GM12878 (cell line): ENCODE results near the gene SLC39A11. TPM values are rescaled to one million over a fixed set of nuclear protein-coding genes. Genes with fewer than 3 reads are reported as not detected.

Experiments used
- ATAC-seq: fragments of 200-7000 bp; cut with Tn5 transposase; 3 replicates; pipeline ENCODE4 v1.9.1; 2020; ENCODE audit warnings: mild to moderate bottlenecking, moderate library complexity
- BruUV-seq: library from RNA; stranded (reverse); fragments of 400-500 nt; replicated peaks from 2 replicates; lab custom pipeline; 2021; lab: Mats Ljungman, UMichigan
- CTCF ChIA-PET: fragments of 300-600 bp; sonication (Branson Sonifier 250); formaldehyde crosslinking; extraction: SDS; loops from one replicate; lab custom pipeline; 2021; ENCODE audit warnings: inconsistent platforms; lab: Yijun Ruan, JAX
- POLR2A ChIA-PET: fragments of 350-600 bp; formaldehyde crosslinking; extraction: SDS; loops from one replicate; lab custom pipeline; 2021; ENCODE audit warnings: inconsistent platforms; lab: Charles Lee
- RAD21 ChIA-PET: fragments of 300-600 bp; sonication (Branson Sonifier 250); formaldehyde crosslinking; loops from one replicate; lab custom pipeline; 2023; ENCODE audit warnings: antibody characterized with exemption; ENCODE audit not compliant: unreplicated experiment; lab: Charles Lee
- SMC1A ChIA-PET: fragments of 300-600 bp; sonication (Branson Sonifier 250); formaldehyde crosslinking; loops from one replicate; lab custom pipeline; 2023; ENCODE audit not compliant: unreplicated experiment, uncharacterized antibody; lab: Charles Lee
- DNase-seq: peaks from one replicate; pipeline ENCODE4 v3.0.0-alpha.2; 2011; ENCODE audit warnings: low read depth, low spot score
- FAIRE-seq: peaks from 3 replicates; lab custom pipeline; 2011; peaks lifted over from hg19 to GRCh38; lab: Jason Lieb, UNC
- H2AFZ ChIP-seq: 2 replicates; pipeline ENCODE4 v1.6.0; 2011; ENCODE audit warnings: low read depth, low read length, control low read depth; ENCODE audit not compliant: control insufficient read depth
- H3K27ac ChIP-seq: 2 replicates; pipeline ENCODE4 v1.5.1; 2011; ENCODE audit warnings: control low read depth; ENCODE audit not compliant: control insufficient read depth, insufficient read depth
- H3K27me3 ChIP-seq, 2 experiments: replicated peaks in 1 of 2; 2 replicates each; pipeline versions ENCODE4 v1.6.0 to v1.6.1; 2011; ENCODE audit warnings: low read length in 1 of 2; ENCODE audit not compliant: control insufficient read depth in 2 of 2, insufficient read depth in 2 of 2
- H3K36me3 ChIP-seq, 2 experiments: 2 replicates each; pipeline ENCODE4 v1.5.1; 2011; ENCODE audit warnings: low read length in 1 of 2; ENCODE audit not compliant: control insufficient read depth in 2 of 2, insufficient read depth in 2 of 2
- H3K4me1 ChIP-seq: 2 replicates; pipeline ENCODE4 v1.6.1; 2011; ENCODE audit warnings: mild to moderate bottlenecking, low read length, moderate library complexity, mixed read lengths; ENCODE audit not compliant: control insufficient read depth, insufficient read depth
- H3K4me2 ChIP-seq: 2 replicates; pipeline ENCODE4 v1.6.0; 2011; ENCODE audit warnings: control low read depth; ENCODE audit not compliant: control insufficient read depth, insufficient read depth
- H3K4me3 ChIP-seq: fragments of 200-600 bp; sonication (generic); 2 replicates; pipeline ENCODE4 v1.5.1; 2016
- H3K79me2 ChIP-seq: 2 replicates; pipeline ENCODE4 v1.6.0; 2011; ENCODE audit warnings: low read length; ENCODE audit not compliant: control insufficient read depth, insufficient read depth
- H3K9ac ChIP-seq: 2 replicates; pipeline ENCODE4 v1.8.0; 2011; ENCODE audit warnings: low read length, control low read depth, mixed read lengths; ENCODE audit not compliant: control insufficient read depth, insufficient read depth
- H3K9me3 ChIP-seq: replicated peaks from 3 replicates; pipeline ENCODE4 v1.5.1; 2011; ENCODE audit warnings: mild to moderate bottlenecking, low read length; ENCODE audit not compliant: control insufficient read depth, insufficient read depth
- H4K20me1 ChIP-seq: 2 replicates; pipeline ENCODE4 v1.6.0; 2011; ENCODE audit not compliant: control insufficient read depth, insufficient read depth
- BCL11A ChIP-seq: IDR thresholded peaks from 2 replicates; pipeline ENCODE4 v1.6.1; 2011; ENCODE audit warnings: low read depth, low read length
- BMI1 ChIP-seq: fragments of 450-650 bp; IDR thresholded peaks from 2 replicates; pipeline ENCODE4 v1.6.1; 2016; ENCODE audit warnings: mild to moderate bottlenecking, moderate library complexity, borderline replicate concordance
- NR2C2 ChIP-seq: IDR thresholded peaks from 2 replicates; pipeline ENCODE4 v1.6.1; 2011; ENCODE audit warnings: borderline replicate concordance, low read depth; ENCODE audit not compliant: control insufficient read depth, insufficient read length
- PAX5 ChIP-seq: IDR thresholded peaks from 2 replicates; pipeline ENCODE4 v1.6.1; 2011; ENCODE audit warnings: low read depth, low read length, borderline replicate concordance
- RELA ChIP-seq: fragments of 450-650 bp; IDR thresholded peaks from 2 replicates; pipeline ENCODE4 v1.8.0; 2014; ENCODE audit warnings: borderline replicate concordance; ENCODE audit not compliant: partially characterized antibody
- RELB ChIP-seq: fragments of 450-650 bp; IDR thresholded peaks from 2 replicates; pipeline ENCODE4 v1.6.1; 2017; ENCODE audit warnings: low read depth, mild to moderate bottlenecking, moderate library complexity
- SKIL ChIP-seq: fragments of 450-650 bp; IDR thresholded peaks from 2 replicates; pipeline ENCODE4 v1.6.1; 2017; ENCODE audit warnings: mild to moderate bottlenecking, low read depth, inconsistent platforms; ENCODE audit not compliant: poor library complexity, severe bottlenecking
- SP1 ChIP-seq: IDR thresholded peaks from one replicate; pipeline ENCODE4 v1.6.1; 2011; ENCODE audit warnings: low read depth, low read length
- SRF ChIP-seq, 2 experiments: IDR thresholded peaks; 2 replicates each; pipeline ENCODE4 v1.6.1; 2011; ENCODE audit warnings: low read depth in 2 of 2, low read length in 2 of 2, mild to moderate bottlenecking in 1 of 2, moderate library complexity in 1 of 2
- TAF1 ChIP-seq: IDR thresholded peaks from 2 replicates; pipeline ENCODE4 v1.6.1; 2011; ENCODE audit warnings: mild to moderate bottlenecking, low read depth, low read length, borderline replicate concordance
- TCF7 ChIP-seq: IDR thresholded peaks from 2 replicates; pipeline ENCODE4 v1.6.1; 2014; ENCODE audit warnings: antibody characterized with exemption, borderline replicate concordance
- ZNF274 ChIP-seq: IDR thresholded peaks from one replicate; pipeline ENCODE4 v1.8.0; 2011; ENCODE audit not compliant: insufficient read length, insufficient read depth
- ZNF687 ChIP-seq: fragments of 450-650 bp; IDR thresholded peaks from 2 replicates; pipeline ENCODE4 v1.6.1; 2017; ENCODE audit warnings: mild to moderate bottlenecking, moderate library complexity
- ZZZ3 ChIP-seq: IDR thresholded peaks from 2 replicates; pipeline ENCODE4 v1.6.1; 2011; ENCODE audit warnings: low read depth; ENCODE audit not compliant: control insufficient read depth, insufficient read length
- WGBS: methylation state at CpG from one replicate; pipeline ENCODE4 v1.1.6; 2016; ENCODE audit warnings: low lambda C conversion rate; ENCODE audit not compliant: insufficient replicate concordance, insufficient coverage; ENCODE audit errors: missing lambda C conversion rate; 5-methylcytosine and 5-hydroxymethylcytosine counted together
- in situ Hi-C: fragments of 300-500 bp; cut with MboI; formaldehyde crosslinking; loops from 9 replicates; pipeline ENCODE4 v1.14.3; 2018; ENCODE audit warnings: mixed read lengths
- intact Hi-C: fragments of 100-400 bp; cut with micrococcal nuclease; formaldehyde crosslinking; loops from one replicate; pipeline ENCODE4 v1.14.2; 2022; ENCODE audit not compliant: unreplicated experiment
- polyA plus RNA-seq, 11 experiments: library from polyadenylated mRNA; depleted of rRNA in 4 of 11; unstranded in 6 of 11; stranded (reverse) in 5 of 11; fragments of >200 nt; fragmentation: Nextera tagmentation in 4 of 11; fragmentation: Illumina TruSeq in 1 of 11; extraction: Ambion mirVana in 4 of 11; extraction: Trizol in 1 of 11; gene quantifications; 1 replicate in 1 of 11; 2 replicates in 10 of 11; pipeline versions ENCODE4 v1.2.1 to v1.2.3, GENCODE V29; 2011 to 2016; ENCODE audit warnings: inconsistent platforms in 2 of 11, missing spikeins in 2 of 11, low read depth in 1 of 11
- total RNA-seq, 4 experiments: library from RNA; depleted of rRNA in 3 of 4; stranded (reverse); fragments of >200 nt in 3 of 4; fragmentation: Illumina TruSeq in 1 of 4; extraction: Trizol in 1 of 4; gene quantifications; 2 replicates each; pipeline versions ENCODE4 v1.2.1 to v1.2.3, GENCODE V29; 2013 to 2021

The SLC39A11 gene
- total and polyA plus RNA-seq, 10 of the 15 experiments (the other 5 are each of a cell fraction or from before 2014, with no cell fraction given), result 8.6 to 23.8 (median 14.0) TPM

- no peak overlapping the region for H3K9ac ChIP-seq
- no peaks in the 10 kb centered on the region for H3K79me2 ChIP-seq
- DNase-seq (no peak), FAIRE-seq (no peak), ATAC-seq (no peak)
- H4K20me1 ChIP-seq, result no peaks in the 10 kb centered on the region
- H3K9me3 ChIP-seq, result no peaks in the 10 kb centered on the region; the same call in 2 of the 3 replicates
- CTCF ChIA-PET, result interaction anchor here (0.8 to 2.8 kb wide), 5 partner anchors 15 to 109 kb away, joined by 3 to 11 read pairs (median 6); no protein-coding TSS in a partner anchor
- no TSS peak for BruUV-seq
- H2AFZ ChIP-seq, result no peak overlapping the region
- H3K27ac ChIP-seq, result no peak overlapping the region
- SMC1A ChIA-PET, result interaction anchor here (0.6 to 1.4 kb wide), 5 partner anchors 12 to 454 kb away, joined by 3 to 6 read pairs (median 3); no protein-coding TSS in a partner anchor
- in situ Hi-C loops, result no loop called here
- 57% methylated on average over 20 of the region's 20 CpGs for WGBS
- RAD21 ChIA-PET, result interaction anchor here (0.9 to 1.4 kb wide), 2 partner anchors 9 to 59 kb away, joined by 3 read pairs; no protein-coding TSS in a partner anchor
- no peak overlapping the region for H3K4me2 ChIP-seq
- H3K4me1 ChIP-seq, result no peaks in the 10 kb centered on the region
- POLR2A ChIA-PET, result interaction anchor here (0.5 to 0.6 kb wide), 3 partner anchors 16 to 253 kb away, joined by 3 to 6 read pairs (median 4); no protein-coding TSS in a partner anchor
- no peaks in the 10 kb centered on the region for H3K27me3 ChIP-seq
- H3K36me3 ChIP-seq, result no peaks in the 10 kb centered on the region
- intact Hi-C loops, result no loop called here
- no peak overlapping the region for H3K4me3 ChIP-seq
- TF ChIP-seq TAF1 (no peak), ZNF687 (no peak), SRF (IDR thresholded peaks at IDR 0.05; ENCODE audit: low read depth in 2 of 2, low read length in 2 of 2) (no peak), ZNF274 (no peak), SP1 (no peak), BCL11A (no peak), ZZZ3 (no peak), BMI1 (no peak), TCF7 (no peak), RELB (no peak), PAX5 (no peak), NR2C2 (no peak), RELA (no peak), SKIL (no peak)
These were observed 426.3 kb downstream of the SLC39A11 start for GRCh38 chr17:72665852-72666851.
